Testis (tissue), 2 donors: ENCODE results near the gene CDH13.

Source experiments
- CTCF ChIP-seq, 3 experiments: fragments of 450-650 bp in 2 of 3; fragments of 200-600 bp in 1 of 3; sonication (generic) in 1 of 3; IDR thresholded peaks; one replicate each; pipeline ENCODE4 v1.5.1; 2016 to 2019; ENCODE audit warnings: antibody characterized with exemption in 3 of 3, mild to moderate bottlenecking in 2 of 3, moderate library complexity in 1 of 3
- POLR2A ChIP-seq: fragments of 450-650 bp; IDR thresholded peaks from one replicate; pipeline ENCODE4 v1.6.1; 2017; ENCODE audit warnings: antibody characterized with exemption, mild to moderate bottlenecking, moderate library complexity

- TF ChIP-seq POLR2A (no peak), CTCF (IDR thresholded peaks at IDR 0.05) (no peak)
Measured at GRCh38 chr16:83029467-83029866, 402.7 kb downstream of the CDH13 start.
